HFF-Myc (cell line): ENCODE data around the gene TADA2A.
A peak's percentile ranks its signal among the peaks of the same experiment; 100 is the strongest.

Source experiments
- DNase-seq: peaks from one replicate; pipeline ENCODE4 v3.0.0-alpha.2; 2011; ENCODE audit warnings: low read depth; ENCODE audit errors: extremely low read depth
- H3K4me3 ChIP-seq: replicated peaks from 2 replicates; pipeline ENCODE4 v1.5.1; 2011; ENCODE audit warnings: low read depth, mild to moderate bottlenecking, control low read depth, low read length
- CTCF ChIP-seq: IDR thresholded peaks from 2 replicates; pipeline ENCODE4 v1.5.1; 2012; ENCODE audit warnings: mild to moderate bottlenecking, low read depth, low read length, control low read depth; ENCODE audit errors: missing control alignments

Gene TADA2A

GRCh38 chr17:37520174-37520573 is 113.5 kb downstream of the TADA2A start:
- H3K4me3 ChIP-seq = no peak overlapping the region
- no peak for TF ChIP-seq CTCF
- DNase-seq = no peak

DNA sequence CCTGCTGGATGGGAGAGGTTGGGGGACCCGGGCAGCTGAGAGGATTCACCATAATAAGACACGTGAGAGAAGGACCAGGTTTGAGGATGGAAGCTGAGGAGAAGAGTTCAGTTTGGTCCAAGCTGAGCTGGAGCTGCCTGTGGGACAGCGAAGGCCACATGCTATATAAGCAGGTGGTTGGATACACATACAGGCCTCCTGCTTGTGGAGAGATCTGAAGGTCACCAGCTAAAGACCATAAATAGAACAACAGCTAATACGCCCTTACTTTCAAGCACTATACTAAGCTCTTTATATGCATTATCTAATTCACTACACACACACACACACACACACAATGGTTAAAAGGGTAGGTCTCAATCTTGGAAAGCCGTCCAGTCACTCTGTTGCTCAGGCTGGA is 115.1 kb downstream of the TADA2A start:
- no peak for TF ChIP-seq CTCF
- DNase-seq = no peak

GRCh38 chr17:37523715-37524219 is 117.1 kb downstream of the TADA2A start:
- no peak for DNase-seq
- H3K4me3 ChIP-seq = no peak overlapping the region
- no peak for TF ChIP-seq CTCF

More for the DNA sequence above, 115.1 kb downstream of the TADA2A start:
- H3K4me3 ChIP-seq = no peak overlapping the region

GRCh38 chr17:37527249-37527851 is 120.7 kb downstream of the TADA2A start:
- no peak overlapping the region for H3K4me3 ChIP-seq
- TF ChIP-seq CTCF = peak; percentile 84
- DNase-seq = no peak
